ENCODE measurements around the gene HLA-DMA. TPM values are rescaled to one million over a fixed set of nuclear protein-coding genes. Genes with fewer than 3 reads are reported as not detected.

HLA-DMA gene
- total RNA-seq, 1 experiment from 2014 or later, result 451 TPM

DNA sequence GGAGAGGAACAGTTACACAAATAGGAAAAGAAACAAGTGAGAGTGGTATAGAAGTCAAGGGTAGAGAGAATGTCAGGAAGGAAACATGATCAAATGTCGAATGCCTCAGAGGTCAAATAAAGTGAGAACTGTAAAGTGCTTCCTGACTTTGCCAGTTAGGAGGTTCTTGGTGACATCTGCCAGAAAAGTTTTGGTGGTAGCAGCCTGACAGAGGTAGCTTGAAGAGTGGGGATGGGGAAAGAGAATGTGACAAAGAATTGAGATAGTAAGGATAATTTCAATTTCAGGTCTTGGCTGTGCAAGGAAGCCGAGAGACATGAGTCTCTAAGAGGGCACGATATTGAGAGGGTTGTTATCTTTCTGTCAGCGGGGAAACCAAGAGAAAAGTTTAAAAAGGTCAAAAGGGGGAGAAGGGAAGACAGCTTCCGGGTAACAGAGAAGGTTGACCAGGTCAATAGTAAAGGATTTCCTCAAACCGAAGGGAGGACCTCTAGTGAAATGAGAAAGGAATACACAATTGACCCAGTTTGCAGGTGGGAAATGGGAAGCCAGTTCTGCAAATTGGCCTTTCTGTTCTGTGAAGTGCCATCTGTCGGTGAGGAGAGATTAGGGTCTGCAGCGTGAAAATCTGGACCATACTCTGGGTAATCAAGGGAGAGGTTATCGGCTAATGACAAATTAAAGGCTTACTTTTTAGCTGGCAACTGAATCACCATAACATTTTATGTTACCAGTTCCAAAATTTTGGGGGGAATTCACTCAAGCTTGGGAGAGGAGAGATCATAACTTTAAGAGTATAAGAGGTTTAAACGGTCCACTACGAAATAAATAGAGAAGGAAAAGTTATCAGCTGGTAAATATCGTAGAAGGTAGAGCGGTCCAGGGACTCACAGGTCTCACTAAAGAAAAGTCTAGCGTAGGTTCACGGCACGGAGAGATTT, 14.5 kb upstream of the HLA-DMA start:
- H3K36me3 ChIP-seq (ENCODE audit: insufficient read depth, low read length), result peaks cover 7% of the 10 kb centered on the region
- peak overlapping the region; percentile 97 for H3K4me2 ChIP-seq (ENCODE audit: low read depth, low read length, poor library complexity, severe bottlenecking)
- H3K4me3 ChIP-seq (ENCODE audit: low read length), result peak overlapping the region; percentile 89
- DNase-seq, result peak; percentile 84
- peak overlapping the region; percentile 100 for H3K27ac ChIP-seq (ENCODE audit: low read length)
- peak overlapping the region; percentile 99 for H3K9ac ChIP-seq (ENCODE audit: low read length)
- H3K4me1 ChIP-seq (ENCODE audit: low read length), result peaks cover 62% of the 10 kb centered on the region
- peaks cover 3% of the 10 kb centered on the region for H4K20me1 ChIP-seq (ENCODE audit: insufficient read depth, low read depth, low read length)
- no peaks in the 10 kb centered on the region for H3K9me3 ChIP-seq (ENCODE audit: low read length)
- no peak overlapping the region for H2AFZ ChIP-seq (ENCODE audit: low read length)
- no peaks in the 10 kb centered on the region for H3K9me2 ChIP-seq (replicated peaks; ENCODE audit: insufficient read depth, low read length)
- no peaks in the 10 kb centered on the region for H3K27me3 ChIP-seq (ENCODE audit: low read length)
- peaks cover 35% of the 10 kb centered on the region for H3K79me2 ChIP-seq (ENCODE audit: low read length)

- Histone ChIP-seq H4K20me1 (ENCODE audit: insufficient read depth, low read depth, low read length) (no peaks in the 10 kb centered on the region), H3K4me3 (ENCODE audit: low read length) (no peak overlapping the region), H3K79me2 (ENCODE audit: low read length) (peaks cover 44% of the 10 kb centered on the region), H3K27ac (ENCODE audit: low read length) (peak overlapping the region; percentile 100), H3K9me2 (replicated peaks; ENCODE audit: insufficient read depth, low read length) (no peaks in the 10 kb centered on the region), H3K9me3 (ENCODE audit: low read length) (no peaks in the 10 kb centered on the region), H3K27me3 (ENCODE audit: low read length) (no peaks in the 10 kb centered on the region), H3K9ac (ENCODE audit: low read length) (no peak overlapping the region), H2AFZ (ENCODE audit: low read length) (no peak overlapping the region), H3K4me1 (ENCODE audit: low read length) (peaks cover 73% of the 10 kb centered on the region), H3K4me2 (ENCODE audit: low read depth, low read length, poor library complexity, severe bottlenecking) (no peak overlapping the region), H3K36me3 (ENCODE audit: insufficient read depth, low read length) (no peaks in the 10 kb centered on the region)
- no peak for DNase-seq
Observed at GRCh38 chr6:32964776-32965175, 11.9 kb upstream of the HLA-DMA start.

- H3K4me1 ChIP-seq (ENCODE audit: low read length), result peaks cover 67% of the 10 kb centered on the region
- peak overlapping the region; percentile 90 for H3K27ac ChIP-seq (ENCODE audit: low read length)
Observed at GRCh38 chr6:32963866-32964265, 11.0 kb upstream of the HLA-DMA start.

GRCh38 chr6:32962213-32962826, 9.4 kb upstream of the HLA-DMA start:
- H3K79me2 ChIP-seq (ENCODE audit: low read length), result peaks cover 32% of the 10 kb centered on the region
- H3K27me3 ChIP-seq (ENCODE audit: low read length), result no peaks in the 10 kb centered on the region

More at GRCh38 chr6:32963866-32964265, 11.0 kb upstream of the HLA-DMA start:
- no peak overlapping the region for H2AFZ ChIP-seq (ENCODE audit: low read length)
- no peak for DNase-seq
- no peak overlapping the region for H3K4me3 ChIP-seq (ENCODE audit: low read length)
- no peaks in the 10 kb centered on the region for H3K27me3 ChIP-seq (ENCODE audit: low read length)
- peaks cover 36% of the 10 kb centered on the region for H3K79me2 ChIP-seq (ENCODE audit: low read length)
- peak overlapping the region; percentile 64 for H3K4me2 ChIP-seq (ENCODE audit: low read depth, low read length, poor library complexity, severe bottlenecking)
- H3K9ac ChIP-seq (ENCODE audit: low read length), result peak overlapping the region; percentile 25; the same call in 1 of the 2 replicates
- H4K20me1 ChIP-seq (ENCODE audit: insufficient read depth, low read depth, low read length), result no peaks in the 10 kb centered on the region
- H3K9me2 ChIP-seq (replicated peaks; ENCODE audit: insufficient read depth, low read length), result no peaks in the 10 kb centered on the region
- no peaks in the 10 kb centered on the region for H3K9me3 ChIP-seq (ENCODE audit: low read length)
- H3K36me3 ChIP-seq (ENCODE audit: insufficient read depth, low read length), result no peaks in the 10 kb centered on the region

GRCh38 chr6:32960563-32960962, 7.7 kb upstream of the HLA-DMA start:
- Histone ChIP-seq H3K36me3 (ENCODE audit: insufficient read depth, low read length) (no peaks in the 10 kb centered on the region), H3K9me3 (ENCODE audit: low read length) (no peaks in the 10 kb centered on the region), H3K4me1 (ENCODE audit: low read length) (peaks cover 74% of the 10 kb centered on the region), H3K27ac (ENCODE audit: low read length) (peak overlapping the region; percentile 90), H4K20me1 (ENCODE audit: insufficient read depth, low read depth, low read length) (no peaks in the 10 kb centered on the region), H3K79me2 (ENCODE audit: low read length) (peaks cover 22% of the 10 kb centered on the region), H3K9me2 (replicated peaks; ENCODE audit: insufficient read depth, low read length) (no peaks in the 10 kb centered on the region), H2AFZ (ENCODE audit: low read length) (no peak overlapping the region), H3K9ac (ENCODE audit: low read length) (no peak overlapping the region), H3K27me3 (ENCODE audit: low read length) (no peaks in the 10 kb centered on the region), H3K4me3 (ENCODE audit: low read length) (no peak overlapping the region), H3K4me2 (ENCODE audit: low read depth, low read length, poor library complexity, severe bottlenecking) (no peak overlapping the region)
- DNase-seq, result no peak

More at GRCh38 chr6:32962213-32962826, 9.4 kb upstream of the HLA-DMA start:
- Histone ChIP-seq H3K27ac (ENCODE audit: low read length) (peak overlapping the region; percentile 90), H3K4me3 (ENCODE audit: low read length) (peak overlapping the region; percentile 42), H3K9me3 (ENCODE audit: low read length) (no peaks in the 10 kb centered on the region), H3K4me1 (ENCODE audit: low read length) (peaks cover 75% of the 10 kb centered on the region), H3K4me2 (ENCODE audit: low read depth, low read length, poor library complexity, severe bottlenecking) (peak overlapping the region; percentile 64), H4K20me1 (ENCODE audit: insufficient read depth, low read depth, low read length) (no peaks in the 10 kb centered on the region), H2AFZ (ENCODE audit: low read length) (no peak overlapping the region), H3K36me3 (ENCODE audit: insufficient read depth, low read length) (no peaks in the 10 kb centered on the region), H3K9me2 (replicated peaks; ENCODE audit: insufficient read depth, low read length) (no peaks in the 10 kb centered on the region), H3K9ac (ENCODE audit: low read length) (peak overlapping the region; percentile 22; the same call in 1 of the 2 replicates)
- peak; percentile 83 for DNase-seq

DNA sequence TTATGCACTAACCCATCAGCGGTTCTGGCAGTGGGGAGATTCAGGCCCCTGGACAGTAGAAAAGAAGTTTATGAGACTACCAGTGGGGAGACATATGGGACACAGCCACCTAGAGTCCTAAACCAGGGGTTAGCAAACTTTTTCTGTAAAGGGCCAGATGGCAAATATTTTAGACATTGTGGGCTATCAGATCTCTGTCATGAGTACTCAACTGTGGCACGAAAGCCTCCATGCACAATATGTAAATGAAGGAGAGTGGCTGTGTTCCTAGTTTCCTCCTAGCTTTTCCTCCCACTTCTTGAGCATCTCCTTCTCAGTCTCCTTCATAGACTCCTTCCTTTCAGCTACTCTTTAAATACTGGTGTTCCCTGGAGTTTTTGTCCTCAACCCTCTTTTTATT, 3.3 kb upstream of the HLA-DMA start:
- H3K79me2 ChIP-seq (ENCODE audit: low read length), result peaks cover 21% of the 10 kb centered on the region
- H3K27ac ChIP-seq (ENCODE audit: low read length), result peak overlapping the region; percentile 96
- H4K20me1 ChIP-seq (ENCODE audit: insufficient read depth, low read depth, low read length), result no peaks in the 10 kb centered on the region
- H3K9me2 ChIP-seq (replicated peaks; ENCODE audit: insufficient read depth, low read length), result no peaks in the 10 kb centered on the region
- no peaks in the 10 kb centered on the region for H3K9me3 ChIP-seq (ENCODE audit: low read length)
- no peak overlapping the region for H2AFZ ChIP-seq (ENCODE audit: low read length)
- H3K4me3 ChIP-seq (ENCODE audit: low read length), result peak overlapping the region; percentile 49
- no peaks in the 10 kb centered on the region for H3K36me3 ChIP-seq (ENCODE audit: insufficient read depth, low read length)
- no peaks in the 10 kb centered on the region for H3K27me3 ChIP-seq (ENCODE audit: low read length)
- peak overlapping the region; percentile 62 for H3K4me2 ChIP-seq (ENCODE audit: low read depth, low read length, poor library complexity, severe bottlenecking)
- peak; percentile 83 for DNase-seq
- H3K9ac ChIP-seq (ENCODE audit: low read length), result peak overlapping the region; percentile 63
- peaks cover 74% of the 10 kb centered on the region for H3K4me1 ChIP-seq (ENCODE audit: low read length)

DNA sequence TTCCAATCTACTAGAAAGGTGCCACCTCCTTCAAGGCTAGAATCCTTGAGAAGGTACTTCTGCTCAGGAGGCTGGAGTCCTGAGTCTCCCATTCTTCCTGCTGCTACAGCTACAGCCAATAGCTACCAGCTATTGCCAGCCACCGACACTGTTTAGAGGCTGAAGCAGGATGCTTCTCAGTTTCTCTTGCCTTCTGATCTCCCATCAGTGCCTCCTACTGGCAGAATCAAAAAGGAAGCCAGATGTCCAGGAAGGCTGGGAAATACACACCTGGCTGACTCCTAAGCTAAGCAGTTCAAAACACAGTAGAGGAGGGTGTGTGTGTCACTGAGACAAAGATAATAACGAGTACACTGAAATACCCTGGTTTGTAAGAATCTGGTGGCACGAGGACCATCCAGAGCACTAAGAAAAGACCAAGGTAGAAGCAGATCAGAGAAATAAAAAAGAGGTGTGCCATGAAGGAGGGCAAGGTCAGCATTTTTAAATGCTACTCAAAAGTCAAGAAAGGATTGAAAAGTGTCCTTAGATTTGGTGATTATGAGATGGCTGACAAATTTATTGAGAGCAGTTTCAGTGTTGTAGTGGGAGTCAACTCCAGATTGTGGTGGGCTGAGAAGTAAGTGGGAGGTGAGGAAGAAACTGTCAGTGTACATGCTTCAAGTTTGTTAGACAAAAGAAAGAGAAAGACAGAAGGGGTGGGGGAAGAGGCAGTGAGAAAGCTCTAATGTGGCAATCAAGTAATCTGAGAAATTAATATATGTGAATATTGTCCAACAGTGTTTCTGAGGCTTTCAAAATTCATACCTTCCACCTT, 2.3 kb upstream of the HLA-DMA start:
- Histone ChIP-seq H3K9ac (ENCODE audit: low read length) (peak overlapping the region; percentile 63), H2AFZ (ENCODE audit: low read length) (0 out of 2 replicates have a peak overlapping the region, but pooled peaks have one; percentile 10), H3K4me2 (ENCODE audit: low read depth, low read length, poor library complexity, severe bottlenecking) (peak overlapping the region; percentile 62), H4K20me1 (ENCODE audit: insufficient read depth, low read depth, low read length) (no peaks in the 10 kb centered on the region), H3K9me3 (ENCODE audit: low read length) (no peaks in the 10 kb centered on the region), H3K4me1 (ENCODE audit: low read length) (peaks cover 78% of the 10 kb centered on the region), H3K9me2 (replicated peaks; ENCODE audit: insufficient read depth, low read length) (no peaks in the 10 kb centered on the region), H3K4me3 (ENCODE audit: low read length) (peak overlapping the region; percentile 49), H3K27ac (ENCODE audit: low read length) (peak overlapping the region; percentile 96), H3K36me3 (ENCODE audit: insufficient read depth, low read length) (no peaks in the 10 kb centered on the region), H3K79me2 (ENCODE audit: low read length) (peaks cover 24% of the 10 kb centered on the region), H3K27me3 (ENCODE audit: low read length) (no peaks in the 10 kb centered on the region)
- peak; percentile 83 for DNase-seq

All from Karpas-422 (cell line).